Measurements from ENCODE around the gene INPP5A.
"Not testable (repeated sequence)": the region's sequence is repeated elsewhere in the genome, so short reads cannot be mapped to it uniquely, and the experiment has no call there.

Gene INPP5A

GRCh38 chr10:132676193-132676891 lies 138.8 kb downstream of the INPP5A start:
- DNase-seq (ENCODE audit: low read depth): no peak

- no peak for DNase-seq (ENCODE audit: low read depth)
Observed at GRCh38 chr10:132677096-132677472, 139.5 kb downstream of the INPP5A start.

- no peak for DNase-seq (ENCODE audit: low read depth)
Observed at GRCh38 chr10:132677473-132678227, 140.1 kb downstream of the INPP5A start.

GRCh38 chr10:132678436-132679216 lies 141.0 kb downstream of the INPP5A start:
- DNase-seq (ENCODE audit: low read depth): no peak

- DNase-seq (ENCODE audit: low read depth): no peak
Observed at GRCh38 chr10:132679217-132679595, 141.6 kb downstream of the INPP5A start.

- DNase-seq (ENCODE audit: low read depth): no peak
Observed at GRCh38 chr10:132679640-132680039, 142.1 kb downstream of the INPP5A start.

GRCh38 chr10:132680741-132681140 lies 143.2 kb downstream of the INPP5A start:
- DNase-seq (ENCODE audit: low read depth): not testable (repeated sequence)

GRCh38 chr10:132681858-132682755 lies 144.5 kb downstream of the INPP5A start:
- no peak for DNase-seq (ENCODE audit: low read depth)

GRCh38 chr10:132684164-132684891 lies 146.7 kb downstream of the INPP5A start:
- DNase-seq (ENCODE audit: low read depth): no peak

GRCh38 chr10:132685101-132685891 lies 147.7 kb downstream of the INPP5A start:
- no peak for DNase-seq (ENCODE audit: low read depth)

GRCh38 chr10:132685921-132686680 lies 148.5 kb downstream of the INPP5A start:
- DNase-seq (ENCODE audit: low read depth): no peak

GRCh38 chr10:132687181-132687892 lies 149.8 kb downstream of the INPP5A start:
- no peak for DNase-seq (ENCODE audit: low read depth)

GRCh38 chr10:132687893-132688579 lies 150.4 kb downstream of the INPP5A start:
- no peak for DNase-seq (ENCODE audit: low read depth)

- no peak for DNase-seq (ENCODE audit: low read depth)
Observed at GRCh38 chr10:132688580-132689420, 151.2 kb downstream of the INPP5A start.

GRCh38 chr10:132689721-132690360 lies 152.3 kb downstream of the INPP5A start:
- DNase-seq (ENCODE audit: low read depth): no peak

GRCh38 chr10:132690401-132690800 lies 152.8 kb downstream of the INPP5A start:
- no peak for DNase-seq (ENCODE audit: low read depth)

Measured in stimulated activated CD8-positive, alpha-beta memory T cell treated with anti-CD3 and anti-CD28 coated beads, Interleukin-12 subunit alpha, Interleukin-12 subunit beta, amount 100 ng/mL, for 4 hours (primary cell).